SIG-M5 treated with dmso at 0.1 percent for 504 hours (cell line): ENCODE measurements around the gene SCFD2.

Experiments used
- DNase-seq: peaks from one replicate; lab custom pipeline; 2025; ENCODE audit not compliant: unreplicated experiment; lab: John Stamatoyannopoulos, UW

SCFD2 gene

GRCh38 chr4:52964561-52965101 is 401.2 kb downstream of the SCFD2 start:
- no peak for DNase-seq

- no peak for DNase-seq
Observed at GRCh38 chr4:52964011-52964410, 401.9 kb downstream of the SCFD2 start.

GRCh38 chr4:52962721-52963120 is 403.1 kb downstream of the SCFD2 start:
- no peak for DNase-seq

- no peak for DNase-seq
Observed at GRCh38 chr4:52961666-52962412, 404.0 kb downstream of the SCFD2 start.

- no peak for DNase-seq
Observed at GRCh38 chr4:52959541-52959940, 406.3 kb downstream of the SCFD2 start.

- DNase-seq, result no peak
Observed at GRCh38 chr4:52957835-52958631, 407.8 kb downstream of the SCFD2 start.

- no peak for DNase-seq
Observed at GRCh38 chr4:52957220-52957686, 408.6 kb downstream of the SCFD2 start.

GRCh38 chr4:52956691-52957090 is 409.2 kb downstream of the SCFD2 start:
- DNase-seq, result no peak

GRCh38 chr4:52954560-52955170 is 411.2 kb downstream of the SCFD2 start:
- DNase-seq, result no peak

- DNase-seq, result no peak
Observed at GRCh38 chr4:52952540-52952939, 413.3 kb downstream of the SCFD2 start.

GRCh38 chr4:52951016-52951415 is 414.8 kb downstream of the SCFD2 start:
- DNase-seq, result no peak

GRCh38 chr4:52950226-52950625 is 415.6 kb downstream of the SCFD2 start:
- DNase-seq, result no peak

GRCh38 chr4:52949336-52949735 is 416.5 kb downstream of the SCFD2 start:
- no peak for DNase-seq

- no peak for DNase-seq
Observed at GRCh38 chr4:52948057-52948423, 417.8 kb downstream of the SCFD2 start.

- DNase-seq, result no peak
Observed at GRCh38 chr4:52947401-52948056, 418.3 kb downstream of the SCFD2 start.

- no peak for DNase-seq
Observed at GRCh38 chr4:52946855-52947254, 419.0 kb downstream of the SCFD2 start.

- DNase-seq, result no peak
Observed at GRCh38 chr4:52945982-52946381, 419.9 kb downstream of the SCFD2 start.

GRCh38 chr4:52945326-52945898 is 420.4 kb downstream of the SCFD2 start:
- no peak for DNase-seq

- DNase-seq, result no peak
Observed at GRCh38 chr4:52943677-52944076, 422.2 kb downstream of the SCFD2 start.

GRCh38 chr4:52942936-52943335 is 422.9 kb downstream of the SCFD2 start:
- no peak for DNase-seq

- DNase-seq, result no peak
Observed at GRCh38 chr4:52941450-52941849, 424.4 kb downstream of the SCFD2 start.
